Left hindlimb (tissue), 1 donor: ENCODE data around the gene KY.

Source experiments
- DNase-seq: peaks from one replicate; pipeline ENCODE4 v3.0.0-alpha.2; 2018

KY gene

GRCh38 chr3:134643150-134643675 is 7.6 kb downstream of the KY start:
- DNase-seq: no peak

- no peak for DNase-seq
Measured at GRCh38 chr3:134642445-134643149, 8.2 kb downstream of the KY start.

DNA sequence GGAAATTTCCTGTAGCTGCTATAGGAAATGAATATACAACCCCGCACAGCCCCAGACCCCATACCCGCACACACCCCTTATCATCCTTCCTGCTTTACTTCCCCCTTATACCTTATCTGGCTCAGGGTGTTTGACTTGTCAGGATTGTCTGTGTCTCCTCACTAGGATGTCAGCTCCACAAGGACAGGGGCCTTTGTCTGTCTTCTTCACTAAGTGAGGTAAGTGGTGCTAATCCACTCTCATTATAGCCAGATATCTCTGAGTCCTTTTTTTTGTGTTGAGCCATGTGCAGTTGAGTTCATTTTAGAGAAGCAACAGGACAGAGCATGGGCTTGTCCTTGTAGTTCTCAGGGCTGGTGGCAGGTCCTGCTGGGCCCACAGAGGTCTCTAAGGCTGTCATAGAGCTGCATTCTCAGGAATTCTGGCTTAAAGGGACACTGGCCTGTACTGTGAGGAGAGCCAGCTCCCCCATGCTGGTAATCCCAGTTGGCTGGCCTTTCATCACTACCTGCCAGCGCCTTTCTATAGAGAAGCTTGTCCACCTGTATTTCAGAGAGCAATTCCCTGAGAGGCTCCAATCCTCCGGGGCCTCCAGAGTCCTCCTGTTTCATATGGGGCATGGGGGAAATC is 9.0 kb downstream of the KY start:
- no peak for DNase-seq

GRCh38 chr3:134640872-134641470 is 9.9 kb downstream of the KY start:
- no peak for DNase-seq

GRCh38 chr3:134640378-134640777 is 10.4 kb downstream of the KY start:
- no peak for DNase-seq

DNA sequence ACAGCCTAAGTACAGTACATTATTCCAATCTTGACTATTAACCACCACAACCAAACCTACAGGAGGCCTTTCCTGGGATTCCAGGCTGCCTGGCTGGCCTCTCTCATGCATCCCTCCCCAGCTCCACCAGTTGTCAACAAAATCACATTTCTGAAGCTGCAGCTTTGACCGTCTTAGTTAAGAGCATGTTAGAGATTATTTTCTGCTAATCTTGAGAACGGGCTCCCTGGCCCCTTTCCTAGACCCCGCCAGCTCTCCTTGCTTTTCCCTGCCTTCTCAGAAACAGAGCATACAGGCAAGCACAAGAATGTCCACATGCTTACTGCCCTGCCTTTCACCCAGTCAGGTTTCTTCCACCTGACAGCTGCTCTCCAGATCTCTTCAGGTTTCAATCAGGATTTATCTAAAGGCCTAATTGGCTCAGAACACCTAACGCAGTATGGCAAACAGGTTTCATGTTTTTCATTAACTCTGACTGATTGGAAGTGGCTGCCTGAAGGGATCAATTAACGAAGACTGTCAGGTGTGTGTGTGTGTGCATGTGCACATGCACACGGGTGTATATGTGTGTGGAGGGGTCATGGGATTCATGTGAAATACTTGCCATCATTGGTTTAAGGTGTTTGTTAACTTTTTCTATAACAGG is 12.3 kb downstream of the KY start:
- no peak for DNase-seq

DNA sequence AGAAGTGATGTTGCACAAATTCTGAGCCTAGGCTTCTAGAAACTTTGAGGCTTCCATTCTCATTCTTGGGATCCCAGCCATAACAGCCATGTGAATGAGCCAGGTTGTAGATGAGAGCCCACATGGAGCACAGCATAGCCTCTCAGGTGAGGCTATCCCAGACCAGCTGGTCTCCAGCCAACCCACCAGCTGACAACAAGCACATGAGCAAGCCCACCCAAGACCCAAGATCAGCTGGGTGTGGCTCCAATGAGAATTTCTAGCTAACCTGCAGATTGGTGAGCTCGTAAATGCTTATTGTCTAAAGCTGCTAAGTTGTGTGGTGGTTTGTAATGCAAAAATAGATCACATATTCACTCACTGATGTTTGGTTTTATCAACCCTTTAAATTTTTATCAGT is 14.4 kb downstream of the KY start:
- DNase-seq: no peak

DNA sequence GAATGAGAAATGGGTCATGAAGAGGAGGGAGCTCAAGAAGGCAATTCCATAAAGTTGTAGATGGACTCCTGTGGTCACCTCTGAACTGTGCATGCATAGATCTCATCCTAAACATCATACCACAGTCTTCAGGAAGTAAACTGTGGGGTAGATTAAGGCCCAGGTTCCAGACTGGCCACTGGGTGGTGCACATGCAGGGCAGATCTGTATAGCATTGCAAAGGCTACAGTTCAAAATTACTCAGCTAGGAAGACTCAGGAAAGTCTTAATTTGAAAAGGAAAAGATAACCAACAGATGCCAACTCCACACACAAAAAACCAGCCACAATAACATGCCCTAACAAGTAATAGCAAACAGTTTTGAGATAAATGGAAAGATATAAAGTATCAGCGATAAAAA is 20.3 kb downstream of the KY start:
- DNase-seq: no peak

DNA sequence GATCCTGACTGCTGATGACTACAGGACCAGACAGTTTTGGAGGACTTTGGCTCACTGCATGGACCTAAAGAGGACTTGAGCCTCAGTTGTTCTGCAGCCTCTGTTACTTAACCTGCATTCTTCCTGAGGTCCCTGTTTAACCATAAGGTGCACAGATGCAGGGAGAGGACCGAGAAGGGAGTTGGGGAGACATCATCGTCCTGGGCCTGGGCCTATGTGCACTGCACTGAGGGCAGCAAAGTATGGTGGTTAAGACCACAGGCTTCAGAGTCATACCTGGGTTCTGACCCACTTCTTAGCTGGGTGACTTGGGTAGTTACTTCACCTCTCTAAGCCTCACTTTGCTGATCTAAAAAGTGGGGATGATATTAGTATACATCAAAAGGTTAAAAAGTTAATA is 21.9 kb downstream of the KY start:
- DNase-seq: no peak

DNA sequence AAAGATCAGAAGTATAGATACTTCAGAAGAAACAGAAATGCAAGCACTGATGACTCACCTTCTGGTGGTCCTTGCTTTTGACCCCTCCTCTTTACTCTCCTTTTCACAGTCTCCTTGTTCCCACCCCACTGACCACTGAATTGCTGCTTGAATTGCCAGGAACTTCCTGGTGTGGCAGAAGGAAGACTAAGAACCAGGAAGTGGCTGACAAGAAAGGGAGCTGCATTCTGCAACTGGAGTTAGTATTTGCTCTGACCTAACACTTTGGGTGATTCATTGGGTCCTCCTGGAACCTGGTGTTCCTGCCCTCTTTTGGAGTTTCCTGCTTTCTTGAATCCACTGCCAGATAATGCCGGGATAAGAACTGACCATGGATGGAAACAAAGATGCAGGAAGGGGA is 23.0 kb downstream of the KY start:
- DNase-seq: no peak

- no peak for DNase-seq
Measured at GRCh38 chr3:134625885-134626741, 24.7 kb downstream of the KY start.

DNA sequence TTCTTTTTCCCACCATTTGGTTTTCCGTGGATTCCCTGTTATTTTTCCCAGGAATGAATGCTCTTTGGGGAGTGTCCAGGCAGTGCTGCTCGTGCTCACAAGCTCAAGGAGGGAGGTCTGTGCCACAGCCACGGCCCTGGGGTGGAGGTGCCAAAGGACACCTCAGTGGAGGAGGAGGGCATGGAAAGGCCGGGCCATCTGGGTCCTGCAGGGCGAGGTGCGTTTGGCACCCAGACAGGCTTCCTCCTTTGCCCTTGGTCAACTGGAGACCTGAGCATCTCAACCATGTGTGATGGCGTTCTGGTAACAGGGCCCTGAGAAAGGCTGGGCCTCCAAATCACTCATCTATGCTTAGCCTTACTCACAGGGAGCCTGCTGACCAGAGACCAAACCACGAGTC is 25.4 kb downstream of the KY start:
- no peak for DNase-seq

DNA sequence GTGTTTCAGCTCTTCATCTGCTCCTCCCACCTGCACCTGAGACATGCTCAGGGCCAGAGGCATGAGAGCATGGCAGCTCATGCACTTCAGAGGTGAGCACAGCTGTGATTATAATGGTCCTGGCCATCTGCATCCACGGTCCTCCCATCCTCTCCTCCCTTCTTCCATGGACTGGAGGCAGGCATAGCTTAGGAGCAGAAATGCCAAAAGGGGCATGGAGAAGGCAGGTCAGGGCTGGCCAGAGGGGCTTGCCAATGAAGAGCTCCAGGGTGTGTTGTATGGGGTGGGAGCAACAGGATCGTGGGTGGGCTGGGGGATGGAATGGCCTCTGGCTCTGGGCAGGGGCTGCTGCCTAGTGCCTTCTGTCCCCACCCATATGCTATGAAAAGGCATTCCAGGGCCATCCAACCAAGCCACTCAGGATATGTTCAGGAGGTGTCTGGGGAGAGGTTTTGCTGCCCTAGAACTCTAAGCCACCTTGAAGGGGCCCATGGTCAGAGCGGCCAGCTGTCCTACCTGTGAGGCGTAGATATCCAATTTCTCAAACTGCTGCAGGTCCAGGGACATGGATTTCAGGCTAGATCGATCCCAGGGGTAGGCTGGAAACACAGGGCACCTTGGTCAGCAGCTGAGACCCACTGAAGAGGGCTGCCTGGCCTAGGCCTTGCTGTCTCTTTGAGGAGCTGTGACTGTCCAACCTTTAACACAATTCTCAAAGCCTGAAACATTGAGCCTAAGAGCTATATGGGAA is 26.1 kb downstream of the KY start:
- no peak for DNase-seq

DNA sequence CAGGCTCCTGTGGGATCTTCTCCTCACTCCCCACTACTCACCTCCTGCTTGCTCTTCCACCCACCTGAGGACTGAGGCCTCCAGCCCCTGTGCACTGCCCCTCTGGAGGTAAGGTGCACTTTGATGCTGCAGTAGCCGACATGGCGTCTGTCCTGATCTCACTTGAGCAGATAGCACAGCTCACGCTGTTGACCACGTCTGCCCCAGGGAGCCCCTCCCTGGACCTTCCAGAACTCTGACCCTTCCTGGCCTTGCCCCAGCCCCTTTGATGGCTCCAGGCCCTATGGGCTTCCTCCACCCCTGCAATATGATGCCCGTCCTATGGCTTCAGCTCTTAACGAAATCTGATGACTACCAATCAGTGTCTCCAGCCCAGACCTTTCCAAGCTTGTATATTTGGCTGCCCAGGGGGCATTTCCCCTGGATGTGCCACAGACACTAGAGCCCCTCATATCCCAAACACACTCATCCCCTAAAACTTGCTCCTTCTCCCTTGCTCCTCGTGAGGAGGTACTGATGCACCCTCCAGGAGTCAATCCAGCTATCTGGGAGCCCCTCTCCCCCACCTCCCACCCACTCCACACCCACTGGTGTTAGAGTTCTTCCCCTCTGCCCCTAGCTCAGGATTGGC is 27.1 kb downstream of the KY start:
- DNase-seq: no peak

GRCh38 chr3:134622806-134623365 is 27.9 kb downstream of the KY start:
- DNase-seq: no peak

- DNase-seq: no peak
Measured at GRCh38 chr3:134621854-134622253, 29.0 kb downstream of the KY start.

GRCh38 chr3:134620476-134621115 is 30.2 kb downstream of the KY start:
- no peak for DNase-seq

GRCh38 chr3:134619884-134620445 is 30.9 kb downstream of the KY start:
- DNase-seq: no peak

GRCh38 chr3:134619301-134619615 is 31.6 kb downstream of the KY start:
- DNase-seq: no peak
